ENCODE measurements around the gene CDK14.

Gene CDK14

DNA sequence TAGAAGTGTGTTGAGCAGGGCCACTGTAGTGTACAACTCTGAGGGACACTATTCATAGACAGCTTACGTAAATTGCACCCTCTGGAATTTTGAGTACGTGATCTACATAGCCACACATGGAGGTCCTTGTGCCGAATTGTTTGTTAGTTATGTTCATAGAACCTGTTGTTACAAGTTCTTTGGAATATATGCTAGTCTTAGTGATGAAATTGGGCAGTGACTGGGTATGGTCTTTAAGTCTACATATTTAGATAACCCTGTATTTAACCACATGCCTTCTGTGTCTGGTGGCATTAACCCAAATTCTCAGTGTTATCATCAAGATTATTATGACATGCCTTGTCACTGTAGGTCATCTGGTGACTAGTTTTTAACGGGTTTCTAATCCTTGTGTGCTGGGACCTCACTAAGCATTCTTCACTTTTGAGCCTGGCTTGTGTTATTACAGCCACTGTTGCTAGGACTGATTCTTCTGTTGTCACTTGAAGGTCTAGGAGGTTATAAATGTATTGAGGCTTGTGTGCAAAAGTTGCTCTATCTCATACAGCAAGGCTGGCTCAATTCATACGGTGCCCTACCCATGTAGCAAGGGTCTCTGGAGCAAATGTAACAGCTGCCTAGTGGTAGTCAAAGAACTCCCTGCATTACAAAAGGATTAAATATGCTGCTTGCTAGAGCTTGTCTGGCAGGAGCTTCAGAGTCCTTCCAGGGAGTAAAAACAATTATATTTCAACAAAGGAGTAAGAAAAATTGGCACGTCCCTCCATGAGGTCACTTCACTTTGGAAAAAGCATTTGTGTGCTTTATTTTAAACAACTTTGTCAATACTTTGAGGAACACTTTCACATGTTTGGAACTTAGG, 65.4 kb downstream of the CDK14 start:
- no peaks in the 10 kb centered on the region for H3K36me3 ChIP-seq
- TF ChIP-seq, protein P1, sequence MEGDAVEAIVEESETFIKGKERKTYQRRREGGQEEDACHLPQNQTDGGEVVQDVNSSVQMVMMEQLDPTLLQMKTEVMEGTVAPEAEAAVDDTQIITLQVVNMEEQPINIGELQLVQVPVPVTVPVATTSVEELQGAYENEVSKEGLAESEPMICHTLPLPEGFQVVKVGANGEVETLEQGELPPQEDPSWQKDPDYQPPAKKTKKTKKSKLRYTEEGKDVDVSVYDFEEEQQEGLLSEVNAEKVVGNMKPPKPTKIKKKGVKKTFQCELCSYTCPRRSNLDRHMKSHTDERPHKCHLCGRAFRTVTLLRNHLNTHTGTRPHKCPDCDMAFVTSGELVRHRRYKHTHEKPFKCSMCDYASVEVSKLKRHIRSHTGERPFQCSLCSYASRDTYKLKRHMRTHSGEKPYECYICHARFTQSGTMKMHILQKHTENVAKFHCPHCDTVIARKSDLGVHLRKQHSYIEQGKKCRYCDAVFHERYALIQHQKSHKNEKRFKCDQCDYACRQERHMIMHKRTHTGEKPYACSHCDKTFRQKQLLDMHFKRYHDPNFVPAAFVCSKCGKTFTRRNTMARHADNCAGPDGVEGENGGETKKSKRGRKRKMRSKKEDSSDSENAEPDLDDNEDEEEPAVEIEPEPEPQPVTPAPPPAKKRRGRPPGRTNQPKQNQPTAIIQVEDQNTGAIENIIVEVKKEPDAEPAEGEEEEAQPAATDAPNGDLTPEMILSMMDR (IDR thresholded peaks at IDR 0.05; ENCODE audit: low read depth, low read length) = no peak
- H3K4me1 ChIP-seq = no peaks in the 10 kb centered on the region
- H3K9me3 ChIP-seq = no peaks in the 10 kb centered on the region
- H3K4me3 ChIP-seq (ENCODE audit: low read depth, low read length) = no peak overlapping the region
- no peaks in the 10 kb centered on the region for H3K27me3 ChIP-seq
- DNase-seq = no peak

GRCh38 chr7:90663176-90663575, 67.1 kb downstream of the CDK14 start:
- Histone ChIP-seq H3K36me3 (no peaks in the 10 kb centered on the region), H3K4me3 (ENCODE audit: low read depth, low read length) (no peak overlapping the region), H3K4me1 (no peaks in the 10 kb centered on the region), H3K9me3 (no peaks in the 10 kb centered on the region), H3K27me3 (no peaks in the 10 kb centered on the region)
- TF ChIP-seq, protein P1 (IDR thresholded peaks at IDR 0.05; ENCODE audit: low read depth, low read length) = no peak
- DNase-seq = no peak

DNA sequence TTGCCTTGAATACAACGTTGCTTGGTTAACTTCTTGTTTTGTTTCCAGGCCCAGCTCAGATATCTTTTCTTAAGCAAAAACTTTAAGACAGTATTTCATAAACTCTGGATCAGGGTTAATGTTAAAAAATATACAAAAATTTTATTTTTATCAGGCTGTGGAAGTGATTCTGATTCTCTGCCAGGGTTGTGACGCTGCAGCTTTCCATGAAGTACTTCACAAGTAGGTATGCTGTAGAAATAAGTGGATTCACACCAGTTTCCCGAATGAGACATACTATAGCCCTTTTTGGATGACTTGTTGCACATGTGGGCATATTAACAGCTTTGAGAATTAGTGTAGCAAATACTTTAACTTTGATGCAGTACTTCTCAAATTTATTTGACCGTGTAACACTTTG, 70.1 kb downstream of the CDK14 start:
- Histone ChIP-seq H3K9me3 (no peaks in the 10 kb centered on the region), H3K27me3 (no peaks in the 10 kb centered on the region), H3K4me1 (no peaks in the 10 kb centered on the region), H3K36me3 (no peaks in the 10 kb centered on the region), H3K4me3 (ENCODE audit: low read depth, low read length) (no peak overlapping the region)
- DNase-seq = no peak
- TF ChIP-seq, protein P1 (IDR thresholded peaks at IDR 0.05; ENCODE audit: low read depth, low read length) = no peak

DNA sequence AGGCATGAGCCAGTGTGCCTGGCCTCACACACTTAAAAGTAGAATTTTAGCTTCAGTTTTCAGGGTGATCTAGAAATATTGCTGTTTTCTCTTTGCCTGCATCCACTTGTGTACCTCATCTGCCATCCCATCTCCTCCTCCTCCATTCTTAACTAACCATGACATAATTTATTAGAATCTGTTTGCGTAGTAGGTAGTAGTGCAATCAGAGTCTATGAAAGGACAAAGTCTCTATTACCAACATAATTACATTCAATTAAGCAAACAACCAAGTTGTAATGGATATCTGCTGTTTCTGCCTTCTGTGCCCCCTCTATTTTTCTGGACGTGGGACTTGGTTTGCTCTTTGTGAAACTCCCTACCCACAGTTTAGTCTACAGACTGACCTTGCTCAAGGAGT, 72.9 kb downstream of the CDK14 start:
- no peaks in the 10 kb centered on the region for H3K36me3 ChIP-seq
- DNase-seq = no peak
- no peak overlapping the region for H3K4me3 ChIP-seq (ENCODE audit: low read depth, low read length)
- H3K9me3 ChIP-seq = no peaks in the 10 kb centered on the region
- no peaks in the 10 kb centered on the region for H3K4me1 ChIP-seq
- no peaks in the 10 kb centered on the region for H3K27me3 ChIP-seq
- TF ChIP-seq, protein P1 (IDR thresholded peaks at IDR 0.05; ENCODE audit: low read depth, low read length) = no peak

DNA sequence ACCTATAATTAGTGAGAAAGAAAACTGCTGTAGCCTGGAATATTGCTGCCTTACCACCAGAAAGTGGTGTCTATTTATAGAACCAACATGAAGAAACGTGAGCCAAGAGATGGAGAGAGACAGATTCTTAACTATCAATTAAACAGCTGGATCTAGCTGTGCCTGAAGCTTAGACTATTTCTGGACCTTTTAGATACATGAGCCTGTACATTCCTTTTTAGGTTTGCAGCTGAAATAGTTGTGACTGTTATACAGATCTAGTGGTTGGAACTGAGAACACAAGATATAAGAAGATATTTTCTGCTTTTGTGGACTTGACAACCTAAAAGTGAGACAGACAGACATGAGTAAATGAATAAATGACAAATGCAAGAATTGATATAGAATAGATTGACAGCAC, 73.4 kb downstream of the CDK14 start:
- Histone ChIP-seq H3K9me3 (no peaks in the 10 kb centered on the region), H3K4me3 (ENCODE audit: low read depth, low read length) (no peak overlapping the region), H3K36me3 (no peaks in the 10 kb centered on the region), H3K27me3 (no peaks in the 10 kb centered on the region), H3K4me1 (no peaks in the 10 kb centered on the region)
- TF ChIP-seq, protein P1 (IDR thresholded peaks at IDR 0.05; ENCODE audit: low read depth, low read length) = no peak
- DNase-seq = no peak

- H3K4me3 ChIP-seq (ENCODE audit: low read depth, low read length) = no peak overlapping the region
These were observed 75.5 kb downstream of the CDK14 start for GRCh38 chr7:90671571-90671970.

More at GRCh38 chr7:90671571-90671970, 75.5 kb downstream of the CDK14 start:
- H3K4me1 ChIP-seq = no peaks in the 10 kb centered on the region
- no peaks in the 10 kb centered on the region for H3K9me3 ChIP-seq
- H3K27me3 ChIP-seq = no peaks in the 10 kb centered on the region
- no peak for DNase-seq
- no peaks in the 10 kb centered on the region for H3K36me3 ChIP-seq
- TF ChIP-seq, protein P1 (IDR thresholded peaks at IDR 0.05; ENCODE audit: low read depth, low read length) = no peak

Data from BE2C (cell line).